ENCODE measurements around the gene VPS11. TPM values are rescaled to one million over a fixed set of nuclear protein-coding genes. Genes with fewer than 3 reads are reported as not detected.
A peak's percentile ranks its signal among the peaks of the same experiment; 100 is the strongest.
"Not testable (repeated sequence)": the region's sequence is repeated elsewhere in the genome, so short reads cannot be mapped to it uniquely, and the experiment has no call there.

VPS11 gene
- 32.6 and 47.8 TPM in 2 replicates for total RNA-seq (2014; rRNA removed; shearing (Covaris generic))

- peak; percentile 99 for DNase-seq (ENCODE audit: low spot score)
Observed at GRCh38 chr11:119067371-119068222, at the start of gene VPS11. Gene VPS11, plus strand, starts transcription at chr11:119067818. Its CDS starts 6 bp downstream, at chr11:119067824.

- peak; percentile 99 for DNase-seq (ENCODE audit: low spot score)
Observed at GRCh38 chr11:119018074-119018938, 49.3 kb upstream of the VPS11 start, which contains the start of the genes RPS25 and TRAPPC4. Gene RPS25, minus strand, starts transcription at chr11:119018343. Its CDS starts 59 bp downstream, at chr11:119018284. Gene TRAPPC4, plus strand, starts transcription at chr11:119018766. Its CDS starts 30 bp downstream, at chr11:119018796.

- DNase-seq (ENCODE audit: low spot score), result no peak
Observed at GRCh38 chr11:119019996-119020395, 47.6 kb upstream of the VPS11 start.

GRCh38 chr11:119021631-119022030, 46.0 kb upstream of the VPS11 start:
- DNase-seq (ENCODE audit: low spot score), result no peak

- no peak for DNase-seq (ENCODE audit: low spot score)
Observed at GRCh38 chr11:119023741-119024140, 43.9 kb upstream of the VPS11 start.

- DNase-seq (ENCODE audit: low spot score), result no peak
Observed at GRCh38 chr11:119024430-119025098, 43.1 kb upstream of the VPS11 start.

GRCh38 chr11:119025099-119025473, 42.5 kb upstream of the VPS11 start:
- no peak for DNase-seq (ENCODE audit: low spot score)

GRCh38 chr11:119025541-119025940, 42.1 kb upstream of the VPS11 start:
- no peak for DNase-seq (ENCODE audit: low spot score)

GRCh38 chr11:119025978-119026766, 41.4 kb upstream of the VPS11 start:
- DNase-seq (ENCODE audit: low spot score), result no peak

GRCh38 chr11:119026970-119027369, 40.6 kb upstream of the VPS11 start:
- DNase-seq (ENCODE audit: low spot score), result peak; percentile 46

GRCh38 chr11:119027561-119028345, 39.9 kb upstream of the VPS11 start:
- DNase-seq (ENCODE audit: low spot score), result no peak

GRCh38 chr11:119028346-119029068, 39.1 kb upstream of the VPS11 start:
- no peak for DNase-seq (ENCODE audit: low spot score)

- no peak for DNase-seq (ENCODE audit: low spot score)
Observed at GRCh38 chr11:119029069-119029339, 38.6 kb upstream of the VPS11 start.

GRCh38 chr11:119029340-119030028, 38.1 kb upstream of the VPS11 start:
- DNase-seq (ENCODE audit: low spot score), result peak; percentile 93

- DNase-seq (ENCODE audit: low spot score), result no peak
Observed at GRCh38 chr11:119030029-119030328, 37.6 kb upstream of the VPS11 start.

GRCh38 chr11:119030329-119031047, 37.1 kb upstream of the VPS11 start, which contains the start of gene SLC37A4:
Gene SLC37A4, minus strand, starts transcription at chr11:119030877.
- DNase-seq (ENCODE audit: low spot score), result peak; percentile 100

- DNase-seq (ENCODE audit: low spot score), result no peak
Observed at GRCh38 chr11:119031912-119032280, 35.7 kb upstream of the VPS11 start.

GRCh38 chr11:119033421-119033820, 34.2 kb upstream of the VPS11 start:
- not testable (repeated sequence) for DNase-seq (ENCODE audit: low spot score)
